Ureter (tissue), 1 donor: Measurements from ENCODE around the gene PPEF1. TPM values are rescaled to one million over a fixed set of nuclear protein-coding genes. Genes with fewer than 3 reads are reported as not detected.
"Not testable (repeated sequence)": the region's sequence is repeated elsewhere in the genome, so short reads cannot be mapped to it uniquely, and the experiment has no call there.

Experiments used
- DNase-seq: peaks from one replicate; pipeline ENCODE4 v3.0.0-alpha.2; 2020; ENCODE audit warnings: low spot score
- total RNA-seq: library from RNA; stranded (reverse); gene quantifications from one replicate; pipeline ENCODE4 v1.2.4, GENCODE V29; 2023
- donor health status: DM: yes; HTN: yes; CAD: no.

The PPEF1 gene
- total RNA-seq, 1 donor from 2014 or later = 0.29 TPM

GRCh38 chrX:18701621-18702361 lies 5.7 kb upstream of the PPEF1 start:
- no peak for DNase-seq

GRCh38 chrX:18702362-18703195 lies 4.9 kb upstream of the PPEF1 start:
- no peak for DNase-seq

GRCh38 chrX:18709833-18710232 lies 2.4 kb downstream of the PPEF1 start:
- no peak for DNase-seq

GRCh38 chrX:18714910-18715309 lies 7.5 kb downstream of the PPEF1 start:
- DNase-seq = no peak

- DNase-seq = no peak
Measured at GRCh38 chrX:18719852-18720251, 12.4 kb downstream of the PPEF1 start.

- DNase-seq = no peak
Measured at GRCh38 chrX:18721683-18722499, 14.4 kb downstream of the PPEF1 start.

GRCh38 chrX:18722500-18723071 lies 15.1 kb downstream of the PPEF1 start:
- no peak for DNase-seq

GRCh38 chrX:18725310-18725943 lies 18.0 kb downstream of the PPEF1 start:
- no peak for DNase-seq

GRCh38 chrX:18733287-18733686 lies 25.8 kb downstream of the PPEF1 start:
- no peak for DNase-seq

GRCh38 chrX:18739609-18740008 lies 32.2 kb downstream of the PPEF1 start:
- DNase-seq = not testable (repeated sequence)

GRCh38 chrX:18748499-18748898 lies 41.1 kb downstream of the PPEF1 start:
- no peak for DNase-seq

- DNase-seq = no peak
Measured at GRCh38 chrX:18753631-18754030, 46.2 kb downstream of the PPEF1 start.

- no peak for DNase-seq
Measured at GRCh38 chrX:18755651-18756050, 48.2 kb downstream of the PPEF1 start.

GRCh38 chrX:18757956-18758932 lies 50.8 kb downstream of the PPEF1 start:
- no peak for DNase-seq

GRCh38 chrX:18761750-18762149 lies 54.3 kb downstream of the PPEF1 start:
- DNase-seq = no peak

- not testable (repeated sequence) for DNase-seq
Measured at GRCh38 chrX:18763106-18763505, 55.7 kb downstream of the PPEF1 start.

GRCh38 chrX:18769364-18769763 lies 61.9 kb downstream of the PPEF1 start:
- DNase-seq = no peak

GRCh38 chrX:18769812-18770573 lies 62.5 kb downstream of the PPEF1 start:
- DNase-seq = no peak

- DNase-seq = no peak
Measured at GRCh38 chrX:18789916-18790315, 82.5 kb downstream of the PPEF1 start.
